Measurements from ENCODE around the gene RNASEH2A. TPM values are rescaled to one million over a fixed set of nuclear protein-coding genes. Genes with fewer than 3 reads are reported as not detected.

RNASEH2A gene
- total and polyA plus RNA-seq, 2 of the 13 experiments (the other 11 are each of a cell fraction or from before 2014, with no cell fraction given) = 25.1 to 35.8 TPM

DNA sequence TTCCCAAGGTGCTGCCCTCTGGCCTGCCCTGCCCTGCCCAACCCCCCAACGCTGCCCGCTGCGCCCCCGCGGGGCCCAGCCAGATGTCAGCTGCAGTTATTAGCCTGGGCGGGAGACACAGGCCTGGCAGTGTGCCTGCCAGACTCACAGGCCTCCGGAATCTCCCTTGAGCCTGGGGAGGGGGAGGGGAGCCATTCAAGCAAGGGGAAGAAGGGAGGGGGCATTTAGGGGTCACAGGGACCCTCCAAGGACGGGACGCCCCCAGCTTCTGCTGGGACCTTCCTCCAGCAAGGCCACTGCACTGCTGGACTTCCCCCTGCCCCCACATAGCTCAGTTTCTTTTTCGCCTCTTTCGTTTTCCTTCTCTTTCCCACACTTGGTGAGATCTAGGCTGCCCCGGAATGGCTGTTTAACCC lies 17.7 kb upstream of the RNASEH2A start:
- no peaks in the 10 kb centered on the region for H3K36me3 ChIP-seq (replicated peaks in 1 of 2; ENCODE audit: control insufficient read depth in 1 of 2, insufficient read depth in 2 of 2, low read length in 2 of 2)
- POLR2A ChIA-PET = interaction anchor here (1.4 to 1.9 kb wide), 3 partner anchors 11 to 65 kb away, joined by 4 to 21 read pairs (median 8); partner anchors contain the start of genes GET3 and TNPO2
- 2% methylated on average over 11 of the region's 12 CpGs for WGBS (ENCODE audit: low lambda C conversion rate)
- no peak overlapping the region for H2AFZ ChIP-seq (ENCODE audit: low read length)
- H3K4me2 ChIP-seq (ENCODE audit: low read depth, low read length) = peak overlapping the region; percentile 99
- ATAC-seq (no peak), FAIRE-seq (no peak), DNase-seq (ENCODE audit: low spot score) (peak; percentile 41)
- in situ Hi-C loops (cut with HindIII; ENCODE audit: extremely low pct_ligation_motif_present, low pct_unique_long_range_greater_than_20kb) = no loop called here
- peaks cover 66% of the 10 kb centered on the region for H3K4me1 ChIP-seq (ENCODE audit: insufficient read depth, low read length)
- intact Hi-C loops (cut with micrococcal nuclease; ENCODE audit: unreplicated experiment) = no loop called here
- TSS peak; percentile 52 for BruUV-seq (replicated peaks)
- H3K27me3 ChIP-seq (ENCODE audit: control insufficient read depth in 1 of 2, insufficient read depth in 2 of 2, low read length in 2 of 2) = no peaks in the 10 kb centered on the region; a peak in 2 of 5 replicates
- H4K20me1 ChIP-seq (ENCODE audit: insufficient read depth, low read length) = no peaks in the 10 kb centered on the region
- peak overlapping the region; percentile 59 for H3K27ac ChIP-seq (ENCODE audit: extremely low read length, insufficient read depth, low read length)
- peak overlapping the region; percentile 89 for H3K9ac ChIP-seq (ENCODE audit: insufficient read depth, low read depth, low read length)
- CTCF ChIA-PET (ENCODE audit: low intra/inter-chr PET ratio, low total read pairs) = interaction anchor here (1.4 kb wide), 1 partner anchor 10 kb away, joined by 4 read pairs; no protein-coding TSS in a partner anchor
- H3K9me3 ChIP-seq (ENCODE audit: low read length) = no peaks in the 10 kb centered on the region
- H3K4me3 ChIP-seq (replicated peaks in 1 of 3; ENCODE audit: insufficient read depth in 1 of 3, low read depth in 2 of 3, low read length in 3 of 3) = peak overlapping the region; percentile 39 to 87 (median 47)
- H3K79me2 ChIP-seq (ENCODE audit: insufficient read depth, low read length) = peaks cover 8% of the 10 kb centered on the region
- TF ChIP-seq DMAP1 (CRISPR knock-in tag; IDR thresholded peaks at IDR 0.05) (no peak), PHF8 (CRISPR knock-in tag; IDR thresholded peaks at IDR 0.05) (peak; percentile 33; the same call in 1 of the 2 replicates), ZNF484 (CRISPR knock-in tag; IDR thresholded peaks at IDR 0.05; ENCODE audit: borderline replicate concordance, low read depth) (no peak), ZNF282 (IDR thresholded peaks at IDR 0.05; ENCODE audit: partially characterized antibody) (no peak), ZBTB38 (CRISPR knock-in tag; IDR thresholded peaks at IDR 0.05) (no peak), STAT5B (CRISPR knock-in tag; IDR thresholded peaks at IDR 0.05) (no peak), ZNF3 (CRISPR knock-in tag; IDR thresholded peaks at IDR 0.05) (no peak), ZNF615 (CRISPR knock-in tag; IDR thresholded peaks at IDR 0.05; ENCODE audit: borderline replicate concordance) (no peak), SP2 (CRISPR knock-in tag; IDR thresholded peaks at IDR 0.05) (no peak)
- TF ChIP-seq, protein P1, sequence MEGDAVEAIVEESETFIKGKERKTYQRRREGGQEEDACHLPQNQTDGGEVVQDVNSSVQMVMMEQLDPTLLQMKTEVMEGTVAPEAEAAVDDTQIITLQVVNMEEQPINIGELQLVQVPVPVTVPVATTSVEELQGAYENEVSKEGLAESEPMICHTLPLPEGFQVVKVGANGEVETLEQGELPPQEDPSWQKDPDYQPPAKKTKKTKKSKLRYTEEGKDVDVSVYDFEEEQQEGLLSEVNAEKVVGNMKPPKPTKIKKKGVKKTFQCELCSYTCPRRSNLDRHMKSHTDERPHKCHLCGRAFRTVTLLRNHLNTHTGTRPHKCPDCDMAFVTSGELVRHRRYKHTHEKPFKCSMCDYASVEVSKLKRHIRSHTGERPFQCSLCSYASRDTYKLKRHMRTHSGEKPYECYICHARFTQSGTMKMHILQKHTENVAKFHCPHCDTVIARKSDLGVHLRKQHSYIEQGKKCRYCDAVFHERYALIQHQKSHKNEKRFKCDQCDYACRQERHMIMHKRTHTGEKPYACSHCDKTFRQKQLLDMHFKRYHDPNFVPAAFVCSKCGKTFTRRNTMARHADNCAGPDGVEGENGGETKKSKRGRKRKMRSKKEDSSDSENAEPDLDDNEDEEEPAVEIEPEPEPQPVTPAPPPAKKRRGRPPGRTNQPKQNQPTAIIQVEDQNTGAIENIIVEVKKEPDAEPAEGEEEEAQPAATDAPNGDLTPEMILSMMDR (CRISPR knock-in tag; IDR thresholded peaks at IDR 0.05) = peak; percentile 41; the same call in 1 of the 2 replicates
- TF ChIP-seq, protein P2, sequence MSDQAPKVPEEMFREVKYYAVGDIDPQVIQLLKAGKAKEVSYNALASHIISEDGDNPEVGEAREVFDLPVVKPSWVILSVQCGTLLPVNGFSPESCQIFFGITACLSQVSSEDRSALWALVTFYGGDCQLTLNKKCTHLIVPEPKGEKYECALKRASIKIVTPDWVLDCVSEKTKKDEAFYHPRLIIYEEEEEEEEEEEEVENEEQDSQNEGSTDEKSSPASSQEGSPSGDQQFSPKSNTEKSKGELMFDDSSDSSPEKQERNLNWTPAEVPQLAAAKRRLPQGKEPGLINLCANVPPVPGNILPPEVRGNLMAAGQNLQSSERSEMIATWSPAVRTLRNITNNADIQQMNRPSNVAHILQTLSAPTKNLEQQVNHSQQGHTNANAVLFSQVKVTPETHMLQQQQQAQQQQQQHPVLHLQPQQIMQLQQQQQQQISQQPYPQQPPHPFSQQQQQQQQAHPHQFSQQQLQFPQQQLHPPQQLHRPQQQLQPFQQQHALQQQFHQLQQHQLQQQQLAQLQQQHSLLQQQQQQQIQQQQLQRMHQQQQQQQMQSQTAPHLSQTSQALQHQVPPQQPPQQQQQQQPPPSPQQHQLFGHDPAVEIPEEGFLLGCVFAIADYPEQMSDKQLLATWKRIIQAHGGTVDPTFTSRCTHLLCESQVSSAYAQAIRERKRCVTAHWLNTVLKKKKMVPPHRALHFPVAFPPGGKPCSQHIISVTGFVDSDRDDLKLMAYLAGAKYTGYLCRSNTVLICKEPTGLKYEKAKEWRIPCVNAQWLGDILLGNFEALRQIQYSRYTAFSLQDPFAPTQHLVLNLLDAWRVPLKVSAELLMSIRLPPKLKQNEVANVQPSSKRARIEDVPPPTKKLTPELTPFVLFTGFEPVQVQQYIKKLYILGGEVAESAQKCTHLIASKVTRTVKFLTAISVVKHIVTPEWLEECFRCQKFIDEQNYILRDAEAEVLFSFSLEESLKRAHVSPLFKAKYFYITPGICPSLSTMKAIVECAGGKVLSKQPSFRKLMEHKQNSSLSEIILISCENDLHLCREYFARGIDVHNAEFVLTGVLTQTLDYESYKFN (CRISPR knock-in tag; conservative IDR thresholded peaks at IDR 0.05) = peak; percentile 46
- TF ChIP-seq, protein P3, sequence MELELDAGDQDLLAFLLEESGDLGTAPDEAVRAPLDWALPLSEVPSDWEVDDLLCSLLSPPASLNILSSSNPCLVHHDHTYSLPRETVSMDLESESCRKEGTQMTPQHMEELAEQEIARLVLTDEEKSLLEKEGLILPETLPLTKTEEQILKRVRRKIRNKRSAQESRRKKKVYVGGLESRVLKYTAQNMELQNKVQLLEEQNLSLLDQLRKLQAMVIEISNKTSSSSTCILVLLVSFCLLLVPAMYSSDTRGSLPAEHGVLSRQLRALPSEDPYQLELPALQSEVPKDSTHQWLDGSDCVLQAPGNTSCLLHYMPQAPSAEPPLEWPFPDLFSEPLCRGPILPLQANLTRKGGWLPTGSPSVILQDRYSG (CRISPR knock-in tag; IDR thresholded peaks at IDR 0.05) = no peak
- TF ChIP-seq, protein P4, sequence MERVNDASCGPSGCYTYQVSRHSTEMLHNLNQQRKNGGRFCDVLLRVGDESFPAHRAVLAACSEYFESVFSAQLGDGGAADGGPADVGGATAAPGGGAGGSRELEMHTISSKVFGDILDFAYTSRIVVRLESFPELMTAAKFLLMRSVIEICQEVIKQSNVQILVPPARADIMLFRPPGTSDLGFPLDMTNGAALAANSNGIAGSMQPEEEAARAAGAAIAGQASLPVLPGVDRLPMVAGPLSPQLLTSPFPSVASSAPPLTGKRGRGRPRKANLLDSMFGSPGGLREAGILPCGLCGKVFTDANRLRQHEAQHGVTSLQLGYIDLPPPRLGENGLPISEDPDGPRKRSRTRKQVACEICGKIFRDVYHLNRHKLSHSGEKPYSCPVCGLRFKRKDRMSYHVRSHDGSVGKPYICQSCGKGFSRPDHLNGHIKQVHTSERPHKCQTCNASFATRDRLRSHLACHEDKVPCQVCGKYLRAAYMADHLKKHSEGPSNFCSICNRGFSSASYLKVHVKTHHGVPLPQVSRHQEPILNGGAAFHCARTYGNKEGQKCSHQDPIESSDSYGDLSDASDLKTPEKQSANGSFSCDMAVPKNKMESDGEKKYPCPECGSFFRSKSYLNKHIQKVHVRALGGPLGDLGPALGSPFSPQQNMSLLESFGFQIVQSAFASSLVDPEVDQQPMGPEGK (CRISPR knock-in tag; IDR thresholded peaks at IDR 0.05) = peak; percentile 93
- TF ChIP-seq, protein P5, sequence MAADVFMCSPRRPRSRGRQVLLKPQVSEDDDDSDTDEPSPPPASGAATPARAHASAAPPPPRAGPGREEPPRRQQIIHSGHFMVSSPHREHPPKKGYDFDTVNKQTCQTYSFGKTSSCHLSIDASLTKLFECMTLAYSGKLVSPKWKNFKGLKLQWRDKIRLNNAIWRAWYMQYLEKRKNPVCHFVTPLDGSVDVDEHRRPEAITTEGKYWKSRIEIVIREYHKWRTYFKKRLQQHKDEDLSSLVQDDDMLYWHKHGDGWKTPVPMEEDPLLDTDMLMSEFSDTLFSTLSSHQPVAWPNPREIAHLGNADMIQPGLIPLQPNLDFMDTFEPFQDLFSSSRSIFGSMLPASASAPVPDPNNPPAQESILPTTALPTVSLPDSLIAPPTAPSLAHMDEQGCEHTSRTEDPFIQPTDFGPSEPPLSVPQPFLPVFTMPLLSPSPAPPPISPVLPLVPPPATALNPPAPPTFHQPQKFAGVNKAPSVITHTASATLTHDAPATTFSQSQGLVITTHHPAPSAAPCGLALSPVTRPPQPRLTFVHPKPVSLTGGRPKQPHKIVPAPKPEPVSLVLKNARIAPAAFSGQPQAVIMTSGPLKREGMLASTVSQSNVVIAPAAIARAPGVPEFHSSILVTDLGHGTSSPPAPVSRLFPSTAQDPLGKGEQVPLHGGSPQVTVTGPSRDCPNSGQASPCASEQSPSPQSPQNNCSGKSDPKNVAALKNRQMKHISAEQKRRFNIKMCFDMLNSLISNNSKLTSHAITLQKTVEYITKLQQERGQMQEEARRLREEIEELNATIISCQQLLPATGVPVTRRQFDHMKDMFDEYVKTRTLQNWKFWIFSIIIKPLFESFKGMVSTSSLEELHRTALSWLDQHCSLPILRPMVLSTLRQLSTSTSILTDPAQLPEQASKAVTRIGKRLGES (CRISPR knock-in tag; IDR thresholded peaks at IDR 0.05; ENCODE audit: borderline replicate concordance) = no peak
